Ecto neural progenitor cell (in vitro differentiated cells): ENCODE data around the gene FIGNL2.
"Not testable (repeated sequence)": the region's sequence is repeated elsewhere in the genome, so short reads cannot be mapped to it uniquely, and the experiment has no call there.

Experiments
- DNase-seq: peaks from one replicate; pipeline ENCODE4 v3.0.0-alpha.2; 2018; ENCODE audit warnings: low spot score

FIGNL2 gene, protein sequence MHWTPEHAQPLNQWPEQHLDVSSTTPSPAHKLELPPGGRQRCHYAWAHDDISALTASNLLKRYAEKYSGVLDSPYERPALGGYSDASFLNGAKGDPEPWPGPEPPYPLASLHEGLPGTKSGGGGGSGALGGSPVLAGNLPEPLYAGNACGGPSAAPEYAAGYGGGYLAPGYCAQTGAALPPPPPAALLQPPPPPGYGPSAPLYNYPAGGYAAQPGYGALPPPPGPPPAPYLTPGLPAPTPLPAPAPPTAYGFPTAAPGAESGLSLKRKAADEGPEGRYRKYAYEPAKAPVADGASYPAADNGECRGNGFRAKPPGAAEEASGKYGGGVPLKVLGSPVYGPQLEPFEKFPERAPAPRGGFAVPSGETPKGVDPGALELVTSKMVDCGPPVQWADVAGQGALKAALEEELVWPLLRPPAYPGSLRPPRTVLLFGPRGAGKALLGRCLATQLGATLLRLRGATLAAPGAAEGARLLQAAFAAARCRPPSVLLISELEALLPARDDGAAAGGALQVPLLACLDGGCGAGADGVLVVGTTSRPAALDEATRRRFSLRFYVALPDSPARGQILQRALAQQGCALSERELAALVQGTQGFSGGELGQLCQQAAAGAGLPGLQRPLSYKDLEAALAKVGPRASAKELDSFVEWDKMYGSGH

DNA sequence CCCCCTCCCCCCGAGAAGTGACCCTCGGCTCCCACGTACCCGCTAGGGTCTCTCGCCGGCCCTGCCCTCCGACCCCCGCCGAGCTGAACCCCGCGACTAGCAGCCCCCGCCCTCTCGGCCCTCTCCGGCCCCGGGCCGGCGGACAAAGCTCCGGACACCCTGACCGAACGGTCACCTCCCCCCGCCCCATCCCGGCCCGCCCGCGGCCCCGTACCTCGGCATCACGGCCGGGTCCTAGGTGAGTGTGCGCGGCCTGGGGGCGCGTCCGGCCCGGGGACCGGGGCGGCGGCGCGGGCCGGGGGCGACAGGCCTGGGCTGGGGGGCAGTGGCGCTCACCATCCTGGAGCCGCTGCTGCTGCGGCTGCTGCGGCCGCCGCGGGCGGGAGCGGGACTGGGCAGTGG is at the start of gene FIGNL2:
Gene FIGNL2 (minus strand): TSS at position 393 of the 402 bp plus-strand sequence. CDS start 26,305 bp downstream, outside the sequence.
- peak; percentile 88 for DNase-seq

DNA sequence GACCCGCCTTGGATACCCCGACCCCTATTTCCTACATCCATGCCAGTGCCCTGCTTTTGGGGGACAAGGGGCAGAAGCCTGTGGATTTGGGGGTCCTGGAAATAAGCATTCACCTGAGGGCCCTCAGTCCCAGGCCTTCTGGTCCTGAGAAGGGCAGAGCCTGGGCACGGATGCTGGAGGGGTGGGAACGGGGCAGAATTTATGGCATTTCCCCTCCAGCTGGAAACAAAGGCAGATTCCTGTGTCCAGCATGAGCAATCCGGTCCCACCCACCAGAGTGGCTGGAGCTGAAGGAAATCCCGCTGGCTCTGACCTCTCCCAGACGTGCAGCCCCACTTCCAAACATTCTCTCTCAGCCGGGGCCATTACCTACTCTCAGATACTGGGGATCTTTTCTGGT is 48.7 kb upstream of the FIGNL2 start:
- no peak for DNase-seq

DNA sequence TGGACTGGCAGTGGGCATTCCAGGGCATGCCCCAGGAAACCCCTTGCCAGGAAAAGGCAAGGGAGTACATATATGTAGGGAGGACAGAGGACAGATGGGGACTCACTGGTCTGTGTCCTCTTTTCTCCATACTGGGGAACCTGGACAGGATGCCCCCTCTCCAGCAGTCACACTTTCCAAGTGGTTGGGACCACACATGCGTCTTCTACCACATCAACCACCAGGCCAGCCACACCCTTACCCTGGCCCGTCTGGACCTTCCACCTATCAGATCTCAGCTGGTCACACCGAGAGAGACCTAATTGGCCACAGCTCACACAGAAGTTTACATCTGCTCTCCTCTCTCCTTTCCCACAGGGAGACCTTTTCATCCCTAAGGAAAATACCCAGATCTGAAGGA is 47.7 kb upstream of the FIGNL2 start:
- no peak for DNase-seq

DNA sequence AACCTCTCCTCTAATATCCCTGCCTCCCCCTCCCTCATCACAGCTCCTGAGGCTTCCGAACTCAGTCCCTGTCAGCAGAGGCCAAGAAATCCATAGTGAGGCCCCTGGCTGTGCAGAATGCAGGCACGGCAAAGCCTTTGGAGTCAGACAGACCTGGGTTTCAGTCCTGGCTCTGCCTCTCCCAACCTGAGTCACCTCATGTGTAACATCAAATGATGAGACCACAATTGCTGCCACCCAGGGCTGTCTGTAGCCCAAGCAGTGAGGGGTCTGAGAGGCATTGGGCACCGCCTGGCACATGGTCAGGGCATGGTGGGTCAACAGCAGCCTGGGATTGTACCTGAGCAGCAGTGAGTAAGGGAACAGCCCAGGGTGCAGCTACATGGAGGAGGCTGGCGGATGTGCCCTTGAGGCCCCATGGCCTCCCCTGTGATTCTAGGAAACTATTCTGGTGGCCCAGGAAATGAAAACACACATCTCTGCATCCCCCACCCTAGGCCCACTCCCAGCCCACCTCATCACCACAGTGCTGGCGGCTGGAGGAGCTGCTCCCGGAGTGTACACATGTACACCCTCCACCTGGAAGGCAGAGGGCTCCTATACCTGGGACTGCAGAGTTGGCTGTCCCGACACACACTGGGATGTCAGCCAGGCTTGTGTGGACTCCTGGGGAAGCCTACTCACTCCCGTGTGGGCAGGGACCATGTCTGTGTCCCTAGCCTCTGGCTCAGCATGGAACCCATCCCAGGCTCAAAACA is 47.0 kb upstream of the FIGNL2 start:
- no peak for DNase-seq

DNA sequence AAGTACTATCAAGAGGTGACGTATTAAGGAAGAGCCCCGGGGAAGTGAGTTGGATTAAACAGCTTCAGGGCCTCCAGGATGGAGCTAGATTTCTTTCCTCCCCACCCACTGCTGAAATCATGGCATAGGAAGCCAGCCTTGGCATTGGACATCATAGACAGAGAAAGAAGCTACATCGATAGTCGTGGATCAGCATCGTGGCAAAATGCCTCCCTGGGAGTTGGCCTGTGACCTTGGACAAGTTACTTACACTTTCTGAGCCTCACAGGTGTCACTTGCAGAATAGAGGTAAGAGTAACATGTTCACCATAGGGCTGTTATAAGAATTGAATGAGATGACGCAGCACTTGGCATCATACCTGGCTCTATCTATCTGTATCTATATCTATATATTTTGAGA is 45.3 kb upstream of the FIGNL2 start:
- no peak for DNase-seq

DNA sequence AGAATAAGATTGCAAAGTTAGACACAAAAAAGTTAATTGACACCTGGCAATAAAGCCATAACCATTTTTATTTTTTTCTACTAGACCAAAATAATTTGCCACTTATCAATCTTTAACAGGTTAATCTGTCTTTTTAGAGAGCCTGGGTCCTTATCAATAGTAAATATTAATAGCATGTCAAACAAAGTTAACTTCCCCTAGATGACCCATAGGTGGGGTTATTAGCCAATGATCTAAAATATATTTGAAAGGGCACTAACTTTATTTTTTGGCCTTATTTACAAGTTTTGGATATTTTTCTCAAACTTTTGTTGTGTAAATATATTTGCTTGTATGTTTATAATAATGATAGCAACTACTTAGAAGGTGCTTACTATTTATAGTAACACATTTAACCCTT is 43.3 kb upstream of the FIGNL2 start:
- DNase-seq: no peak

DNA sequence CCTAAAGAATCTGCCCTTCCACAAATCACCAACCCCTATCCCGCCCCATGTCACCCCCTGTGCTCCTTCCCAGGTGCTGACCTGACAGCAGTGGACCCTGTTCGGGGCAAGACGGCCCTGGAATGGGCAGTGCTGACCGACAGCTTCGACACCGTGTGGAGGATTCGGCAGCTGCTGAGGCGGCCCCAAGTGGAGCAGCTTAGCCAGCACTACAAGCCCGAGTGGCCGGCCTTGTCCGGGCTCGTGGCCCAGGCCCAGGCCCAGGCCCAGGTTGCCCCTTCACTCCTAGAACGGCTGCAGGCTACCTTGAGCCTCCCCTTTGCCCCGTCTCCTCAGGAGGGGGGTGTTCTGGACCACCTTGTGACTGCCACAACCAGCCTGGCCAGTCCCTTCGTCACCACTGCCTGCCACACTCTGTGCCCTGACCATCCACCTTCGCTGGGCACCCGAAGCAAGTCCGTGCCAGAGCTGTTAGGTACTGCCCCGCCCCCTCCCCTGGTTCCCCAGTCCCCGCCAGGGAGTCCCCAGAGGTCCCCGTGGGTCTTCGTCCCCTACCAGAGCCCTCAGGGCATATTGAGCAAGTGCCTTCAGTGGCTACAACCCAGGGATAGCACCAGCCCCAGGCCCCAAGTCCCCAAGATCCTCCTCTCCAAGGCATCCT is 42.1 kb upstream of the FIGNL2 start:
- no peak for DNase-seq

DNA sequence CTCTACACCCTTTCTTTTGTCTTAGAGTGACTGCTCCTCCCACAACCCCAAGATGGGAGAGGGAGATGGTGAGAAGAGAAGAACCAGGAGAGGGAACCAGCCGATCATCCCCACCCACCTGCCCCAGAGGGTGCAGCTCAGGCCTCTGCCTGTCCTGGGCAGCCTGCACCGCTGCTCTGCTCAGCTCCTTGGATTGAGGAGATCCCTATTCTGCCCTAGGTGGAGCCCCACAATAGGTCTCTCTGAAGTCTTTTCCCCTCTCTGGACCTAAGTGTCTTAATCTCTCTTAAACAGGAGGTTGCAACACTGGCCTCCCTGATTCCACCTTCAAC is 41.6 kb upstream of the FIGNL2 start:
- DNase-seq: no peak

DNA sequence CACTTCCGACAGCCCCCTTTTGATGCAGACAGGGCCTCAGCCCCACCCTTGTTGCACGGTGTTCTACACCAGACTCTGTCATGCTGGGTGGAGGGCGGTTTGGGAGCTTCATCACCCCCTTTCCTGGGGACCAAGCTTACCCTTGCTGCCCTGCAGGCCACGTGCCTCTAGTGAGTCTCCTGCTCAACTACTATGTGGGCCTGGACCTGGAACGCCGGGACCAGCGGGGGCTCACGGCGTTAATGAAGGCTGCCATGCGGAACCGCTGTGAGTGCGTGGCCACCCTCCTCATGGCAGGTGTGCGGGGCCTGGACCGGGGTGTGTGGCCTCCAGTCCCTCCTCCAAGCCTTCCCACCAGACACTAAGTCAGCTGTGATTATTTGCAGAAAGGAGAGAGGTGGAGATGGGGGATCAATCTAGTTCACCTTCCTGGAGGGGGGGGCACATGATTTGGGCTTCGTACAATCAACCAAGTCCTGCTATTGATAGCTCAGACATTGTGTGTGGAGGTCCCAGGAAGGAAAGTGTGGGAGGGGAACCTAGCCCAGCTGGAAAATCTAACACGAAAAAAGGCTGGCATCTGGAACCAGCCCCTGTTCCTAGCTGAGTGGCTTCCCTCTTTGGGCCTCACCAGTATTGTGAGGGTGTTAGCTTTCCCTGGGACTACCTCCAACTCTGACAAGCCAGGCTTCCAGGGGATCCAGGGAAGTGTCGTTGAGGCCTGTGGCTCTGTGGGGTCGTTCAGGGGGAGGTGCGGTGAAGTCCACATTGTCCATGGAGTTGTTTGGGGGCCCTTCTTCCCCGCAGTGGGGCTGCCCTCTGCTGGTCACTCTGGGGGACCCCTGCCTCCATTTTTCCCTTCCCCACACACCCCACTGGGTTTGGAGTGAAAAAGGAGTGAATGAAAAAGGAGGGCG is 41.0 kb upstream of the FIGNL2 start:
- DNase-seq: no peak

DNA sequence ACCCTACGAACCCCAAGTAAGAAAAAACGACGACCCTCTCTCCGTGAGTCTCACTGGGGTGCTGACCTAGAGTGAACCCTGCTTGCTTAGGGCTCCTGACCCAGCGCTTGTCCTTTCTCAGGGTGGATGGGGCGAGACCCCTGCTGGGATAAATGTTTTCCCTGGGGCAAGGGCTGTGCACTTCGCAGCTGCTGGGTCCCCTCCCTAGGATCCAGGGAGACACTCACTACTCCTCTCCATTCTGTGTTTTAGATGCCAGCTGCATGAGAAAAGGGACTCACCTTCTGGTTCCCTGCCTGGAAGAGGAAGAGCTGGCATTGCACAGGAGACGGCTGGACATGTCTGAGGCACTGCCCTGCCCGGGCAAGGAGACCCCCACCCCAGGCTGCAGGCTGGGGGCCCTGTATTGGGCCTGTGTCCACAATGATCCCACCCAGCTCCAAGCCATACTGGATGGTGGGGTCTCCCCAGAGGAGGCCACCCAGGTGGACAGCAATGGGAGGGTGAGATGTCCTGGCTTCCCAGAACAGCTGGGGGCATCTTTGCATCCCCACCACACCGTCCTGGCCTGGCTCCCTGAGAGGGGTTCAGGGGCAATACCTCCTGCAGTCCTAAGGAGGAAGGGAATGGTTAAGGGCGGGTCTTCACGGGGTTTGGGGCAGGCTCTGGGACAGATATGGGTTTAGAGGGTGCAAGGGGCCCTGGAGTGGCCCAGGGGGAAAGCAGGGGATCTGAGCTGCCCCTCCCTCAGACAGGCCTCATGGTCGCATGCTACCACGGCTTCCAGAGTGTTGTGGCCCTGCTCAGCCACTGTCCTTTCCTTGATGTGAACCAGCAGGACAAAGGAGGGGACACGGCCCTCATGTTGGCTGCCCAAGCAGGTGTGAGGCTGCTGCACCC is 40.0 kb upstream of the FIGNL2 start:
- no peak for DNase-seq

DNA sequence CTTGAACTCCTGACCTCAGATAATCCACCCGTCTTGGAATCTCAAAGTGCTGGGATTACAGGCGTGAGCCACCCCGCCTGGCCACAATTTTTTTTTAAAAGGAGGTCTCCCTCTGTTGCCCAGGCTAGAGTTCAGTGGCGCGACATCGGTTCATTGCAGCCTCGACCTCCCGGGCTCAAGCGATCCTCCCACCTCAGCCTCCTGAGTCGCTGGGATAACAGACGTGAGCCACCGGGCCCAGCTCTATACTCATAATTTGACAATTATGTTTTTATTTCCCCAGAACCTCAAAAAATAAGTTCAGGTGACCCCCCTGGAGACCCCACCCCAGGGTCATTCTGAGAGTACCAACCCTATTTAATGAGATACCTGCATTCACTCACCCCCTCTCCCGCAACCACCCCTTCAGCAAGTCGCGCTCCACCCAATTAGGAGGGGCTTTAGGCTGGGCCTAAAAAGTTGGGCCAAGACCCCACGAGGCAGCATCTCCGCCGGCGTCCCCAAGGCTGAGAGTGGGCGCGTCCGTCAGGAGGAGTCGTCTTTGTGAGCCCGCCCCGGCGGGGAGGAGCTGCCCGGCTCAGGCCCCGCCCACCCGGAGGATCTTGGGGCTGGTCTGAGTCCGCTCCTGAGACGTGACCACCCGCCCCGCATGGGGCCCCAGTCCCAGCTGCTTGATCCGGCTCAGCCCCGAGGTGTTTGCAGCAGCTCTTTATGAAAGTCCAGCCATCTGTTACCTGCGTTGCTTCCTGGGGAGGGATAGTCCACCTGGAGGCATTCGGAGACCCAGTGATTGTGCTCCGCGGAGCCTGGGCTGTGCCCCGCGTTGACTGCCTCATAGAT is 39.2 kb upstream of the FIGNL2 start, which contains the start of gene ANKRD33:
Gene ANKRD33 (plus strand): TSS at position 628 of the 840 bp plus-strand sequence. CDS start 84 bp downstream, at position 712.
- DNase-seq: peak; percentile 95

DNA sequence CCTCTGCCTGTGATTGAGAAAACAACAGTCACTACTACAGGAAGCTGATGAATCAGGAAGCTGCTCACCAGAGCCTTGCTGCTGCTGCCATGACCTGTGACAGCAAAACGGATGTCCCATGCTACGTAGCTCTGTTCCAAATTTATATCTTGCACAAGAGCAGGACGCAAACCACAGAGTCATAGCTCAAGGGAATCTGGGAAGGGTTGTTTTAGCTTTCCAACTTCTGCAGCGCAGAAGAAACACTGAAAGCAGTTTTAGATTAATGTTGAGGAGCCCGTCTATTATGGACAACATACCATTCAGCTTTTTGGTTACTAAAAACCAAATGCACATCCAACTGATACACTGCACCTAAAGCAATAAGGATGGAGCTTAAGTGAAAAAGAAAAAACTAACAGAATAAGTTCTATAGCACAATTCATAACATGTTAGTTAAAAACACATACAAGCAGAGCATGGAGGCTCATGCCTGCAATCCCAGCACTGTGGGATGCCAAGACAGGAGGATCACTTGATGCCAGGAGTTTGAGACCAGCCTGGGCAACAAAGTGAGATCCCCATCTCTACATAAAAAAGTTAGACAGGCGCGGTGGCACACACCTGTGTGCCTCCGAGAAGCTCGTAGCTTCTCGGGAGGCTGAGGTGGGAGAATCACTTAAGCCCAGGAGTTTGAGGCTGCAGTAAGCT is 37.6 kb upstream of the FIGNL2 start:
- DNase-seq: no peak

DNA sequence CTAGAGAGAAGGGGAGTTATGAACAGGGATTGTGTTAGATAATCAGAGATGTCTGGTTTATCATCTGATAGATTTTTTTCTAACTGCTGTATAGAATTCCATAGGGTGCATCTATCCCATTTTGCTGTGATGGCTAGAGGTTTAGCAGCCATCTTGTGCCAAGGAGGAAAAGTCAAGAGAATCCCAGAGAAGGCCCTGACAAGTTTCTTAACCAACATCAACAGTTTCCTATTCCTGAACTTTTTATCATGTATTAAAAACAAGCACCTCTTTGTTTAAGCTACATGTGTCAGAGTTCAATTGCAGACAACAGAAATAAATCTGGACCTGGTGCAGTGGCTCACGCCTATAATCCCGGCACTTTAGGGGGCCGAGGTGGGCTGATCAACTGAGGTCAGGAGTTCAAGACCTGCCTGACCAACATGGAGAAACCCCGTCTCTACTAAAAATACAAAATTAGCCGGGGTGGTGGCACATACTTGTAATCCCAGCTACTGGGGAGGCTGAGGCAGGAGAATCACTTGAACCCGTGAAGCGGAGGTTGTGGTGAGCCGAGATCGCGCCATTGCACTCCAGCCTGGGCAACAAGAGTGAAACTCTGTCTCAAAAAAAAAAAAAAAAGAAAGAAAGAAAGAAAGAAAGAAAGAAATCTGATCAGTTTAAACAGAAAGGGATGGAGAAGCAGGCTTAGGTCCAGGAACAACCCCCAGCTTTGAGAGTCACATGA is 36.9 kb upstream of the FIGNL2 start:
- not testable (repeated sequence) for DNase-seq

DNA sequence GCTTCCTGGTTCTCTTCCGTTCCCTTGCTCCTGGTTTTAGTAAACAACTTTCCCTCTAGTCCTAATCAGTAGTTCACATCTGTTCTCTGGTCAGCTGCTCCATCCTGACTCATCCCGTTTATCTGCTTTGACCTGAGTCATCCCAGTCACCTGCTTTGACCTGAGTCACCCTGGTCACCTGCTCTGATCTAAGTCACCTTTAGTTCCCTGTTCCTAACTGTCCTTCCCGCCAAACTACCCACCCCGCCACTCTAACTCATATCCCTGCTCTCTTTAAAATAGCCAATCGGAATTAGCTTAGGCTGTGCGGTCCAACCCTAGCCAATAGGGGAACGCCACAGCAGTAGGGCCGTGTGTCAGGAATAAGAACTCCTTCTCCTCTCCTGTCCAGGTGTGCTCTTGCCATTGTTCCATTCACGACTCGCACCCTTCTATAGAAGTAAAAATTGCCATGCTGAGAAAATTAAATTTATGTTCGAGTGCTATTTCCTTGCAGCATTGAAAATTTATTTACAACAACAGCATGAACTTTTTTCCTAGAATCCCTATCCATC is 36.2 kb upstream of the FIGNL2 start:
- DNase-seq: no peak

DNA sequence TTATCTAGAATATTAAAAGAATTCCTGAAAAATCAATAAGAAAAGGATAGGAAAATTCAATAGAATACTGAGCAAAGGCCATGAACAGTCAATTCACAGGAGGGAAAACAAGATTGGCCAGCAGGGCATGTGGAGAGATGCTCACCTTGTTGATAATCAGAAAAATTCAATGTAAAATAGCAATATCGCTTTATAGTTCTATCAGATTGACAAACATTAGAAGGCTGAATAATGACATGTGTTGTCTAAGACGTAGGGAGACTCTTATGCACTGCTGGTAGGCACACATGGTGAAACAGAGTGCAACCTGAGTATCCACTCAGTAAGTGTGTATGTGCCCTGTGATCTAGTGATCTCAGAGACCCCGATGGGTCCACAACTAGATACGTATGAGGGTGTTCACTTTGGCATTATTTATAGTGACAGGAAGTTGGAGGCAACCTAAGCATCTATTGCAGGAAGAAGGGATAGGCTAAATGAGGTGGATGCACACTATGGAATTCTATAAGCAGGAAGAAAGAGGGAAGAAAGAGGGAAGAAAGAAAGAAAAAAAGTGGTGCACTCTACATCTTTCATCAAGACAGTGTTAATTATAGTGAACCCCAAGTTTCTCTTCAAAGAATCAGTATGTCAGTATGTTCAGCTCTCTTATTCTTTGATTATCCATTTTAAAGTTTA is 35.6 kb upstream of the FIGNL2 start:
- DNase-seq: no peak

DNA sequence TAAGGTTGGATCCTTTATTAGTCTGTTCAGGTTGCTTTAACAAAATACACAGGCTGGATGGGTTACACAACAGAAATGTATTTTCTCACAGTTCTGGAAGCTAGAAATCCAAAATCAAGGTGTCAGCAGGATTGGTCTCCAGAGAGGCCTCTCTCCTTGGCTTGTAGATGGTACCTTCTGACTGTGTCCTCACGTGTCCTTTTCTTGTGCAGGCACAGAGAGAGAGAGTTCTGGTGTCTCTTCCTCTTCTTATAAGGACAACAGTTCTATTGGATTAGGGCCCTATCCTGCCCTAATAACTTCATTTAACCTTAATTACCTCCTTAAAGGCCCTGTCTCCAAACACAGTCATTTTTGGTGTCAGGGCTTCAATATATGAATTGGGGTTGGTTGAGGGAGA is 34.8 kb upstream of the FIGNL2 start:
- DNase-seq: no peak

DNA sequence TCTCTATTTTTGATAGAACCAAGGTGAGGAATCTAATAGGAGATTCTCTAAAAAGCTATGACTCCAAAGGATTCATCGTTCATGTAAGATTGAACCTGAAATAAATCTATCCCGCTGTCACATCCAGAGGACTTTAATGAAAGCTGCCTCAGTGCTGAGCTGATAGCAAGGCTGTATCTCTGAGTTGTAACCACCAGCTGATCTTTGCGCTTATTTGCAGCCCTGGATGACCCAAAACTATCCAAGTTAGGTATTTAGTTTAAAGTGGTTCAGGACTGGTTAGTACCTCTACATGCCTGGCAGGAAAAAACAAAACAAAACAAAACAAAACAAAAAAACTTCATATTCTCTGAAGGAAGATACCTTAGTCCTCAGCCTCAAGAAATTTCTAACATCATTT is 30.6 kb upstream of the FIGNL2 start:
- DNase-seq: no peak
